Measurements from ENCODE around the gene MOB1B.

MOB1B gene

DNA sequence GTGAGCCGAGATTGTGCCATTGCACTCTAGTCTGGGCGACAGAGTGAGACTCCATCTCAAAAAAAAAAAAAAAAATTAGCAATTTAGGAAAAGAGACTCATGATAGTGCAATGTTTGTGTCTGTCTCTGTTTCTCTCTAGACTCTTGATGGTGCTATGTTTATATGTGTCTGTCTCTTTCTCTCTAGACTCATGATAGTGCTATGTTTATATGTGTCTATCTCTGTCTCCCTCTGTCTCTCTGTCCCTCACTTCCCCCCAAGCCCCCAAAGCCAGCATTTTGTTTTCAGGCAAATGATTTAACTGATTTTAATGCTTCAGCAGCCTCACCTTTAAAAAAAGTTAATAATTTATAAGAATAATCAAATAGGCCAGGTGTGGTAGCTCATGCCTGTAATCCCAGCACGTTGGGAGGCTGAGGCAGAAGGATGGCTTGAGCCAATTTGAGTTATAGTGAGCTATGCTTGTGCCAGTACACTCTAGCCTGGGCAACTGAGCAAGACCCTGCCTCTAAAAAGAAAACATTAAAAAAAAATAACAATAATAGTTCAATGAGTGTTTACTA is 6.9 kb downstream of the MOB1B start:
- FAIRE-seq (no peak), DNase-seq (ENCODE audit: extremely low spot score, insufficient read length, low read depth) (no peak)

GRCh38 chr4:70914000-70914399 is 11.8 kb downstream of the MOB1B start:
- DNase-seq (ENCODE audit: extremely low spot score, insufficient read length, low read depth) = no peak
- no peak for FAIRE-seq

DNA sequence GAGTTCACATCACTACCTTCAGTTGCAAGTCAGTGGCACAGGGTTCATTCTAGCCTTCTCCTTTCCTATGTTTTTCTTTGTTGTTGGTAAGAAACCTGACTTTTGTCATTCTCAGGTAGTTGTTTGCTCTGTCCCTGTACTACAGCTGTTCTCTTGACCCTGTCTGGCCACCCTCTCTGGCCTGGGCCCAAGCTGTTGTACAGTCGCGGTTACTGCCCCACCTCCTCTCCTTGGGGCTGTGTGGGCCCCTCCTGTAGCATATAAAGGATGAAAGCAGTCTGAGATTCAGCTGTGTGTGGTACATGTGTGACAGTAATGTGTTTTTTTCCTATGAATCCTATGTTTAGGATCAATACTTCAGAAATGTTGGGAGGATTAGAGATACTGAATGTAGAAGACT is 12.5 kb downstream of the MOB1B start:
- DNase-seq (ENCODE audit: extremely low spot score, insufficient read length, low read depth) (no peak), FAIRE-seq (no peak)

DNA sequence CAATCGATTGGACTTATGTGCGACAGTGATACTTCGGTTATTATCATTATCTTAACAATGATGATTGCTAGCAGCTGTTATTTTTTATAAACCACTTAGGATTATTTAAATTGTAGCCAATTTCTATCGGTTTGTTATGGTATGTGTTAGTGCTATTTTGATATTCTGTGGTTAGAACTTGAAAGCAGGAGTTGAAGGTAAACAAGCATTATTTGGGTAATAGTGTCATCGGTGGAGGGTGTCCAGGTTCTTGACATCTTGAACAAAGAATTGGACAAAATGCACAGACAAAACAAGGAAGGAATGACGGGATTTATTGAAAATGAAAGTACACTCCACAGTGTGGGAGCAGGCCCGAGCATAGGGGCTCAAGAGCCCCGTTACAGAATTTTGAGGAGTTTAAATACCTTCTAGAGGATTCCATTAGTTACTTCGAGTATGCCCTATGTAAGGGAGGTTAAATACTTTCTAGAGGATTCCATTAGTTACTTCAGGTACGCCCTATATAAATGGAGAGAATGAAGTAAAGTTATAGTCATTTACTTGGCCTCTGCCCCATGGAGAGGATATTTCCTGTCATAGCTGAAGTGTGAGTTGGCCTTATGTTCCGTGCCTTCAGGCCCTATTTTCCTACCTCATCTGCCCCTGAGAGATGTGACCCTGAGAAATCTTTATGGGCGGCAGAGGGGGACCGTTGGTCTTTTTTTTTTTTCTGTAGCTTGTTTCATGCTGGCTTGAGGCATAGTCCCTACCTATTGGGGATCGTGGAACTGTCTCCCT is 13.1 kb downstream of the MOB1B start:
- DNase-seq (ENCODE audit: extremely low spot score, insufficient read length, low read depth) (no peak), FAIRE-seq (no peak)

DNA sequence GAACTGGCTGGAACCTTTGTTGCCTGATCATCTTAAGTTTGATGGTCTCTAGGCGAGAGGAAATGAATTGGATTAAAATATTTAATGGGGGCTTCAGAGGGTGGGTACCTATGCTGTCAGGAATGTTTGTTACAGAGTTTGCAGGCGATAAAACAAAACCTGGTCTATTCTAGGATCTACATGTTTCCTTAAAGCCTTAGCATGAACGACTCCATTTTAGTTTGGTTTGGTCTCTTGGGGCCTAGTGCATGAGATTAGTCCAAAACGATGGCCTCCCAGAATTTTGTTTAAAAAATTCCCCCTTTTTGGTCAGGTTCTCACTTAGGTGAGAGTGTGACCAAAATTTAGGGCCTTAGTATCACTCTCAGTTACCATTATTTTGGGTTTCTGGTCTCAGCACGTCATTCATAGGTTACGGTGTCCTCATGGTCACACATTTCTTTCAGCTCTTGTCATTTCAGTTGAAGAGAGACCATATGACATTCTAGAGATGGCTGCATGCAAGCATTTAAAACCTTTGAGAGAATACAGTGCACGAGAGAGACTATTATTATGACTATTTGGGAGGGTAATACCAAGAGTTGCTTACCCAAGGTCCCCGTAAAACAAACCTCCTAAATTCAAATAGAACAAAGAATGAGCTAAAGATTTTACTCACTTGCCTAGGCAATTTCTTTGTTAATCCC is 13.8 kb downstream of the MOB1B start:
- FAIRE-seq = no peak
- DNase-seq (ENCODE audit: extremely low spot score, insufficient read length, low read depth) = no peak

- DNase-seq (ENCODE audit: extremely low spot score, insufficient read length, low read depth) = no peak
- FAIRE-seq = no peak
Measured at GRCh38 chr4:70920592-70920991, 18.4 kb downstream of the MOB1B start.

GRCh38 chr4:70925418-70925817 is 23.2 kb downstream of the MOB1B start:
- FAIRE-seq = no peak

GRCh38 chr4:70925899-70926635 is 23.9 kb downstream of the MOB1B start:
- DNase-seq (ENCODE audit: extremely low spot score, insufficient read length, low read depth) = no peak
- FAIRE-seq = peak; percentile 96

More at GRCh38 chr4:70925418-70925817, 23.2 kb downstream of the MOB1B start:
- no peak for DNase-seq (ENCODE audit: extremely low spot score, insufficient read length, low read depth)

GRCh38 chr4:70927502-70928137 is 25.5 kb downstream of the MOB1B start:
- no peak for DNase-seq (ENCODE audit: extremely low spot score, insufficient read length, low read depth)
- peak; percentile 77 for FAIRE-seq

DNA sequence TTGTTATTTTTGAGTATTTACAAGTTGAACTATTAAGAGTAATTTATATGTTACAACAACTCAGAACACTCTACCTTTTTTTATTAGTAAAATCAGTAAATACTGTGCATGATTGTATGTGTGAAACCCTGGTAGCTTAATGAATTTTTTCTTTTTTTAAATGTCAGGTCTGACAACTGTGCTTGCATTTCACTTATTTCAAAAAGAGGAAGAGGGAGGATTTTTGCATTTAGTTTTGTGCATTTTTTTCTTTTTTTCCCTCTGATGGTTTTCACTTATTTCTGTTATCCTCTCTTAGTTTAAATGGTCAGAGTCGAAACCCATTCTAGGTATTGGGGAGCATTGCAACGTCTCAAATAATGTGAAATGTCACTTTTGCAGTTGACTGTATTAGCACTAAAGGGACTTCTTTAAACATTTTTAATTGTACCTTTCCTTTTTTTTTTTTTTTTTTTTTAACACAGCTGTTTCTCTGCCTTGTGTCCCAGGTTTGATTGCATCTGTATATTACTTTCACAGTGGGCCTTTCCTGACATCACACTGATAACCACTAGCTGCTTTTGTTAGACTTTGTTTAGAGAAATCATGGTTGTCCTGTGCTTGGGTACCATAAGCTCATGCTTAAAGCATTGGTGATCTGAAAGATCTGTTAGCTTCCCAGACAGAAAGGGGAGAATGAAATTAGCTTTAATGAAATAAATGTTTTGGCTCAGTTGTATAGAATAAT is 28.5 kb downstream of the MOB1B start:
- DNase-seq (ENCODE audit: extremely low spot score, insufficient read length, low read depth) (no peak), FAIRE-seq (no peak)

DNA sequence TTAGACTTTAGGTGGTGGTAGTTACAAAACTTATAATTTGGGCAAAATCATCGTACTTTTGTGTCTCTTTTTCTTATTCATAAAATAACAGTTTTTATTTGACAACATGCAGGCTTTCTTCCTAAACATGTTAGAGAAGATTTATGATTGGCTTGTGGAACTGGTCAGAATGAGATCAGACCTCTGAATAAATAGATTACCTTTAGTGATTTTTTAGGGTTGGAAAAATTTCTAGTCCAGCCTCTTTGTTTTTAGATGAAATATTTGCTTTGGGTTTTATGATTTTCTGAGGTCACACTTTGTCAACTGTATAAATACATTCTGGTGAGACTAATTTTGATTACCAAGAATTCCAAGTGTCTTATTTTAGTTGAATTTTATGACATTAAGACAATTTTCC is 29.2 kb downstream of the MOB1B start:
- DNase-seq (ENCODE audit: extremely low spot score, insufficient read length, low read depth) (no peak), FAIRE-seq (no peak)

GRCh38 chr4:70932984-70933383 is 30.8 kb downstream of the MOB1B start:
- DNase-seq (ENCODE audit: extremely low spot score, insufficient read length, low read depth) (no peak), FAIRE-seq (no peak)

DNA sequence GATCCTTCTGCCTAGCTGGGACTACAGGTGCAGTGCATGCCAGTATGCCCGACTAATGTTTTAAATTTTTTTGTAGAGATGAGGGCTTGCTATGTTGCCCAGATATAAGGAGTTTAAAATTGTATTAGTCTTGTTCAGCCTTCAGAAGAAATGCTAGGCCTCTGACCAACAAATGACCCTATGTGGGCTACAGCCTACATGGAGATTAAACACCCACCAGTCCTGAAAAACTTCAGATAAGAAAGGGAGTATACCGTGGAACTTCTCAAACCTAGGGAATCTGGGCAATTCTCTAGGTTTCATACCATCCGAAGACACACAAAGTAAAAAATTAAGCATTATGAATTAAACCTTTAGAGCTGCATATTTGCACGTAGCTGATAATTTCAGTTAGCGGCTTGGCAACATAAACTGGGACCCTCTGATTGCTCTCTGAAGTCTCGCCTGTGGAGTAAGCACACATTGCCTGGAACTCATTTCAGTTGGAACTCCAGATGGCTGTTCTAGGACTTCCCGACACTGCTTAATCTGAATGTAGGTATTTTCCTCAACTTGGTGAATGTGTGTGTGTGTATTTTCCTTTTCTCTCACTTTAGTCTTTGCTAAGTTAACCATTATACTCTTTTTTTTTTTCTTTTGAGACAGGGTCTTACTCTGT is 33.0 kb downstream of the MOB1B start:
- DNase-seq (ENCODE audit: extremely low spot score, insufficient read length, low read depth) (no peak), FAIRE-seq (no peak)

GRCh38 chr4:70936200-70936787 is 34.1 kb downstream of the MOB1B start:
- DNase-seq (ENCODE audit: extremely low spot score, insufficient read length, low read depth) (no peak), FAIRE-seq (peak; percentile 47)

DNA sequence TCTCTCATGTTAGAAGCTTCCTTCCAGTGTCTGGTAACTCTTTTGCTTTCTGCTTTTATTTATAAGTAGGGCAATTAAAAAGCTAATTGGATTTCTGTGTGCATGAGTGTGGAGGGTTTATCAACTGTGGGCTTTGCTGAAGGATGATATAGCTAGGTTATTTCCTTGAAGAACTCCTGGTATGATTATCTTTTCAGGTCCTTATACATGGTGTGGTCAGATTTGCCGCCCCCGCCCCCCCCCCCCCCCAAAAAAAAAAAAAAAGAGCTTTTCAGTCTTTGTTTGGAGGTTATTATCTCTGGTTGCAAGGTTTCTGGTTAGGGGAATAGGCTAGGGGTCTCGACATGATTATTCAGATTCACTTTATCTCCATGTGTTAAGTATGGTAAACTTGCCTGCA is 35.9 kb downstream of the MOB1B start:
- DNase-seq (ENCODE audit: extremely low spot score, insufficient read length, low read depth) (no peak), FAIRE-seq (no peak)

GRCh38 chr4:70940134-70940533 is 38.0 kb downstream of the MOB1B start:
- FAIRE-seq (no peak), DNase-seq (ENCODE audit: extremely low spot score, insufficient read length, low read depth) (no peak)

DNA sequence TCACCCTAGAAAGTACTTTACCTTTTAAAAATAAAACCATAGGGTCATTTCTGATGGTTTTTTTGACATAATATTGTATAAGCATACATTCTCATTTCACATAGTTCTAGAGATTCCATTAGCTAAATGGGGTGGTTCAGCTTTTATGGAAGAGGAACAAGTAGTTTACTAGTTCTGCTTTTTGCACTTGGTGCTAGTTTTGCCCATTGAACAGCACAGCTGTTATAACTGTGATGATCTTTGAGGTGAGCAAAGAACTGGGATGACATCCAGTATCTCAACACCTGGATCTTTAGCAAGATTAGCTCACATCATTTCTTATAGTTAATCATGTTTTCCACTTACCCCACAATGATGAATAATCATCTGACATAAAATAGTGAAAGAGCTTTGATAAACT is 40.9 kb downstream of the MOB1B start:
- FAIRE-seq = no peak
- DNase-seq (ENCODE audit: extremely low spot score, insufficient read length, low read depth) = no peak

DNA sequence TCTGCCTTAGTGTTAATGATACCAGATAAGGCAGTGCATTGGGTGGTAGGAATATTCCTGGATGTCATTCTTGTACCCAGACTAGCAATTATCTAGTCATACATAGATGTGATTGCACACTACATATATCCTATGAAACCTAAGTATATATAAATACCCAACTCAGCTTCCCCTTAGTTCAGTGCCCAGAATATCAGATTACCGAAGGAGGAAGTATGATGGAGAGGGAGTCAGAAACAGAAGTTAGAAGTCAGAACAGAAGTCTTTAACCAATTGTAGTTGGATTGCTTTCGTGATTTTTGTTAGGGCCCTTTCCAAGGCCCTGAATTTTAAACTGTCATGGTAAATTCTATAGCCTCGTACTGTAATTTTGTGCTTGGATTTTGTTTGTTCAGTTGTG is 42.9 kb downstream of the MOB1B start:
- DNase-seq (ENCODE audit: extremely low spot score, insufficient read length, low read depth) = no peak
- no peak for FAIRE-seq
